Measurements from ENCODE around the gene RAE1.
"Not testable (repeated sequence)": the region's sequence is repeated elsewhere in the genome, so short reads cannot be mapped to it uniquely, and the experiment has no call there.

RAE1 gene

GRCh38 chr20:57326667-57327455, 24.2 kb upstream of the RAE1 start:
- no peak for DNase-seq (ENCODE audit: low read depth)

GRCh38 chr20:57327820-57328219, 23.2 kb upstream of the RAE1 start:
- DNase-seq (ENCODE audit: low read depth): no peak

GRCh38 chr20:57329608-57330221, 21.3 kb upstream of the RAE1 start, which contains the start of gene SPO11:
Gene SPO11, plus strand, starts transcription at chr20:57329803. Its CDS starts 65 bp downstream, at chr20:57329868.
- DNase-seq (ENCODE audit: low read depth): no peak

GRCh38 chr20:57330998-57331397, 20.1 kb upstream of the RAE1 start:
- no peak for DNase-seq (ENCODE audit: low read depth)

- no peak for DNase-seq (ENCODE audit: low read depth)
These were observed 18.7 kb upstream of the RAE1 start for GRCh38 chr20:57332105-57333089.

- DNase-seq (ENCODE audit: low read depth): no peak
These were observed 15.7 kb upstream of the RAE1 start for GRCh38 chr20:57335392-57335791.

GRCh38 chr20:57341663-57342062, 9.4 kb upstream of the RAE1 start:
- no peak for DNase-seq (ENCODE audit: low read depth)

GRCh38 chr20:57342829-57343228, 8.2 kb upstream of the RAE1 start:
- DNase-seq (ENCODE audit: low read depth): peak; percentile 48

- DNase-seq (ENCODE audit: low read depth): peak; percentile 57
These were observed 4.6 kb upstream of the RAE1 start for GRCh38 chr20:57346477-57346876.

- no peak for DNase-seq (ENCODE audit: low read depth)
These were observed 3.7 kb upstream of the RAE1 start for GRCh38 chr20:57347393-57347792.

- DNase-seq (ENCODE audit: low read depth): not testable (repeated sequence)
These were observed 2.7 kb upstream of the RAE1 start for GRCh38 chr20:57348200-57348921.

GRCh38 chr20:57348922-57349574, 2.0 kb upstream of the RAE1 start:
- DNase-seq (ENCODE audit: low read depth): not testable (repeated sequence)

- DNase-seq (ENCODE audit: low read depth): no peak
These were observed 859 bp upstream of the RAE1 start for GRCh38 chr20:57350081-57350710.

GRCh38 chr20:57350726-57351041, 371 bp upstream of the RAE1 start:
- not testable (repeated sequence) for DNase-seq (ENCODE audit: low read depth)

GRCh38 chr20:57352305-57352704, 1.2 kb downstream of the RAE1 start:
- no peak for DNase-seq (ENCODE audit: low read depth)

GRCh38 chr20:57353351-57353750, 2.3 kb downstream of the RAE1 start:
- no peak for DNase-seq (ENCODE audit: low read depth)

GRCh38 chr20:57361517-57361916, 10.5 kb downstream of the RAE1 start:
- peak; percentile 79 for DNase-seq (ENCODE audit: low read depth)

GRCh38 chr20:57364451-57364850, 13.4 kb downstream of the RAE1 start:
- no peak for DNase-seq (ENCODE audit: low read depth)

GRCh38 chr20:57369596-57369995, 18.5 kb downstream of the RAE1 start:
- no peak for DNase-seq (ENCODE audit: low read depth)

- no peak for DNase-seq (ENCODE audit: low read depth)
These were observed 19.3 kb downstream of the RAE1 start for GRCh38 chr20:57370316-57370715.

- no peak for DNase-seq (ENCODE audit: low read depth)
These were observed 20.3 kb downstream of the RAE1 start for GRCh38 chr20:57371363-57371762.
